Ammon's horn (tissue), 1 donor: ENCODE data around the gene HSF2BP.
"Not testable (repeated sequence)": the region's sequence is repeated elsewhere in the genome, so short reads cannot be mapped to it uniquely, and the experiment has no call there.

Experiments
- DNase-seq: peaks from one replicate; pipeline ENCODE4 v3.0.0-alpha.2; 2016; ENCODE audit warnings: low spot score

Gene HSF2BP

DNA sequence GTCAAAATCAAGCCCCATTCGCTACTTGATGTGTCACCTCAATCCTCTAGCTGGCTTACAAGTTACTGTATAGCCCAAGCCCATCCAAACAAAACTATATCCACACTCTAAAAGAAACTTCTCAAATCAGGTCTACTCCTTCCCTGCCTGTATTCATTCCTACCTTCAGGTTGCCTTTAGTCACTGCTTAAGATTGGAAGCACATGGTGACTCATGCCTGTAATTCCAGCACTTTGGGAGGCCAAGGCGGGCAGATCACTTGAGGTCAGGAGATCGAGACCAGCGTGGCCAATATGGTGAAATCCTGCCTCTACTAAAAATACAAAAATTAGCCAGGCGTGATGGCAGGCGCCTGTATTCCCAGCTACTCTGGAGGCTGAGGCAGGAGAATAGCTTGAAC is 7.4 kb downstream of the HSF2BP start:
- not testable (repeated sequence) for DNase-seq

DNA sequence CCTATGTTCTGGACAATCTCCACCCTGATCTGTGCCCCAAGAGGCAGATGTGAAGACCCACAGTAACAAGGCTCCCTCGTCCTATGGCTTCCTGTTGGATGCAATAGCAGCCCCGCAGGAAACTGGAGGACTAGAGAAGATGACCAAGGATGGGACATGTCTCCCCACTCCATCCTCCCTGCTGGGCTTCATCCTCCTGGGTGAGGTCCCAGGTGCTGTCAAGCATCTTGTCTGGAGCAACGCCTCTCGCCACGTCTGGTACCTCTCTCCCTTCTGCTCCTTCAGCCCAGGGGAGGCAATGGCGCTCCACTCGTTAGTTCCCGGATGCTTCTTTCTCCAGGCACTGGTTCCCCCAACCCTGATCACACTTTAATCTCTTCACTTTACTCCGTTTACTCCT is 11.1 kb downstream of the HSF2BP start:
- no peak for DNase-seq

DNA sequence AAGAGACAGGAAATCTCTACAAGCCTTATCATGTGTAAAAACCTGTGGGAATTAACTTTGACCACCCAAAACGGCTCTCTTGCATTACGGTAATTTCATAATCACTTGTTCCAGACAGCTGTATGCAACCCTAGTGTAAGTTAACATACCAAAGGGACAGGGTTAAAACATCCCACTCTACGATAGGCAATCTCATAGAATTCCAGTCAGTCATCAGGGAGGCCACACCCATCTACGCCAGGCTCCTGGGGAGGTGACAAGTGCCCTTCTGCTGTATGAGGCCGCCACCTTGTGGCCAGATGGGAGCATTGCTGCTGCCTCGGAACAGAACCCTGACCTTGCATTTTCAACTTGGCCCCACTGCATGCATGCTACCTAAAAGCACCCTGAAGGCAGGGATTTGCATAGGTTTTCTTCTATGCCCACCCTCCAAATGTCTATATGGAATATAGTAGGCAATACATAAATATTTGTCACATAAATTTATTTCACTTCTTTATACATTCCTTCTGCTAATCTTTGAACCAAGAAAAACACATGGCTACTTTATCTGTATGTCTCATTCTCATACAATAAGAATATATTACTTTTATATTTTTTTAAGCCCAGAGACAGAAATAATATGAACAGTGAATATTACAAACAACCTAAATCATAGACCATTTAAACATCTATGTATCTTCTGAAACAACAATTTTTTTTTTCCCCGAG is 12.6 kb downstream of the HSF2BP start:
- peak; percentile 95 for DNase-seq

GRCh38 chr21:43645976-43646375 is 13.3 kb downstream of the HSF2BP start:
- DNase-seq = no peak

GRCh38 chr21:43645136-43645891 is 14.0 kb downstream of the HSF2BP start:
- DNase-seq = peak; percentile 62

GRCh38 chr21:43644609-43645008 is 14.7 kb downstream of the HSF2BP start:
- peak; percentile 82 for DNase-seq

- no peak for DNase-seq
Observed at GRCh38 chr21:43644071-43644470, 15.2 kb downstream of the HSF2BP start.

GRCh38 chr21:43643193-43643592 is 16.1 kb downstream of the HSF2BP start:
- DNase-seq = no peak

DNA sequence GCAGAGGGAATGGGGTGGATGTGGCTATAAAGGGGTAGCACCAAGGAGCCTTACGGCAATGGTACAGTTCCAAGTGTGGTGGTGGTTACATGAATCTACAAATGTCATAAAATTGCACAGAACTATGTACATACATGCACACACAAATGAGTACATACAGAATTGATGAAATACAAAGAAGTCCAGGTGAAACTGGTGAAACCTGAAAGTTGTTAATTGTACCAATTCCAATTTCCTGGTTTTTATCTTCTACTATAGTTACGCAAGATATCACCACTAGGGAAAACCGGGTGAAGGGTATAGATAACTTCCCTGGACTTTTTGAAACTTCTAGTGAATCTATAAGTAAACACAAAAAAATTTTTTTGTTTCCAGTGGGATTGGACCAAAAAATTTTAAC is 18.9 kb downstream of the HSF2BP start:
- no peak for DNase-seq

DNA sequence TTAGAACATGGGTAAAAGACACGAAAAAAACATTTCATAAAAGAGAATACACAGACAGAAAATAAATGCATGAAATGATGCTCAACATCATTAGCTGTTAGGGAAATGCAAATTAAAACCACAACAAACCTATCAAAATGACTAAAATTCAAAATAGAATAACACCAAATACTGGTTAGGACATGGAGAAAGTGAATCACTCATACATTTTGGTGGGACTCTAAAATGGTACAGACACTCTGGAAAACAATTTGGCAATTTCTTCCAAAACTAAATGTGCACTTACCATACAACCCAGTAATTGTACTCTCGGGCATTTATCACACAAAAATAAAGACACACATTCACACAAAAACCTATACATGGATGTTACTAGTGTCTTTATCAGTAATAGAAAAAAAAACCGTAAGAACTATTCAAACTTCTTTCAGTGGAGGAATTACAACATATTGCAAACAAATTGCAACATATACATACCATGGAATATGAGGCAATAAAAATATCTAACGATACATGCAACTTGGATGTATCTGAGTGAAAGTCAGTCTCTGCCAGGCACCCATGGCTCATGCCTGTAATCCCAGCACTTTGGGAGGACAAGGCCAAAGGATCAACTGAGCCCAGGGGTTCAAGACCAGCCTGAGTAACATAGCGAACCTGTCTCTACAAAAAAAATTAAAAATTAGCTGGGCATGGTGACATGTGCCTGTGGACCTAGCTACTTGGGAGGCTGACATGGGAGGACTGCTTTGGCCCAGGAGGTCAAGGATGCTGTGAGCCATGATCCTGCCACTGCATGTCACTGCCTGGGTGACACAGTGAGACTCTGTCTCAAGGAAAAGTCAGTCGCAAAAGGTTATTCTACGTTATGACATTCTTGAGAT is 19.6 kb downstream of the HSF2BP start:
- no peak for DNase-seq

DNA sequence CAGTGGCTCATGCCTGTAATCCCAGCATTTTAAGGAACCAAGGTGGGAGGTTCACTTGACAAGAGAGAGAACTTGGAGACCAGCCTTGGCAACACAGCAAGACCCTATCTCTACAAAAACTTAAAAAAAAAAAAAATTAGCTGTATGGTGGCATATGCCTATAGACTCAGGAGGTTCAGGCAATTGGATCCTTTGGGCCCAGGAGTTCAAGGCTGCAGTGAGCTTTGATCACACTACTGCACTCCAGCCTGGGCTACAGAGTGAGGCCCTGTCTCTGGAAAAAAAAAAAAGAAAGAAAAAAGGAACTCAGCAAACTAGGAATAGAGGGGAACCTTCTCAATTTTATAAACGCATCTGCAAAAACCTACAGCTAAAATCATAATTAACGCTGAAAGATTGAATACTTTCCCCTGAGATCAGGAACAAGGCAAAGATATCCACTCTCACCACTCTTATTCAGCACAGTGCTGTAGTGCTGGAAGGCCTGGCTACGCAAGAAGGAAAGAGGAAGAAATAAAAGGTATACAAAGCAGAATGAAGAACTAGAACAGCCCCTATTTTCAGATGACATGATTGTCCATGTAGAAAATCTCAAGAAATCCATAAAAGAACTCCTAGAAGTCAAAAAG is 21.6 kb downstream of the HSF2BP start:
- DNase-seq = no peak

GRCh38 chr21:43635436-43635835 is 23.9 kb downstream of the HSF2BP start:
- DNase-seq = no peak

DNA sequence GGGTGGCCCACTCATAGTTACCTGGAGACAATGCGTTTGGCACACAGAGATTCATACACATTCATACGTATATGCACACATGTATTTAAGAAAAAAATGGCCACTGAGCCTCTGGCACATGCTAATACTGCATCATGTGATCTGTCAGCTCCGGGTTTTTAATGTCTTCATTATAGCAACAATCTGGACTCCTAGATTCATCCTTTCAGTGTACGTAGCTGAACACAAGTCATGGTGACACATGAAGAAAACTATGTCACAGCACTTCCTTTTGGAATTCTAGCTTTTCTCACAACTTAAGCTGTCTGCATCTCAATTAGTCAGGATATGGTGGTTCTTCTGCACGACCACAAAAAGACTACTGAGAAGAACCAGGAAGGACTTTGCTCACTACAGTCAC is 24.7 kb downstream of the HSF2BP start:
- no peak for DNase-seq

GRCh38 chr21:43632373-43632905 is 26.8 kb downstream of the HSF2BP start:
- DNase-seq = no peak

GRCh38 chr21:43631411-43632107 is 27.7 kb downstream of the HSF2BP start:
- DNase-seq = no peak

GRCh38 chr21:43627527-43627926 is 31.8 kb downstream of the HSF2BP start:
- no peak for DNase-seq

DNA sequence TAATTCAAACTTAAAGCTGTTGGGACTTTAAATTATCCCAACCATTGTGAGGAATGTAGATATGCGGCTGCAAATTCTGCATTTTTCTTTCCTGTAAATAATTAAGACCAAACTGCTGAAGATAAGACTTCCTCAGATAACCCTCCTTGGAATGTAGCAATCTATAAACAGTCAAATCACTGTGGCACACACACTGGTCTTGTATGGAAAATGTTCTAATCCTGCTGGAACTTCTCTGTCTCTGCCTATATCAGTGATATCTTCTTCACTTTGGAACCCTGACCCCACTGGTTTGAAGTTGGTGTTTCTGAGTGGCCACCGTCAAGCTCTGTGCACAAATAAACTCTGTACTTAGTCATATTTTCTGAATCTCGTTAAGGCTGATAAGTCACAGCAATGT is 32.9 kb downstream of the HSF2BP start:
- DNase-seq = no peak

DNA sequence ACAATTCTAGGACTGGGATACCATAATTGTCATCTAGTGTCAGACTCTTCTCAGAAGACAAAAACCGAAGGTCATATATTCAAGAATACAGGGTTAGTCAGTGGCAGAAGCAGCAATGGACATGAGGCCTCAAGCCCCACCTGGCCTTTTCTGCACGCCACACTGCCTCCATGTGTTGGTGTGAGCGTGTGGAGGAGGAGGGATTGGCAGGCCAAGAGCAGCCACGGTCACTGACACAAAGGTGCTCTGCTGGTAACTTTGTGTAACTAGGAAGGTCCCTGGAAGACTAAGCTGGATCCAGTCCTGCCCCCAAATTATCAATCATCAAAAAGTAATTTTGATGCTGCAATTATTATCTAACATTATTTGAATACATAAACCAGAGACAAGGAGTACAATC is 34.9 kb downstream of the HSF2BP start:
- DNase-seq = no peak

DNA sequence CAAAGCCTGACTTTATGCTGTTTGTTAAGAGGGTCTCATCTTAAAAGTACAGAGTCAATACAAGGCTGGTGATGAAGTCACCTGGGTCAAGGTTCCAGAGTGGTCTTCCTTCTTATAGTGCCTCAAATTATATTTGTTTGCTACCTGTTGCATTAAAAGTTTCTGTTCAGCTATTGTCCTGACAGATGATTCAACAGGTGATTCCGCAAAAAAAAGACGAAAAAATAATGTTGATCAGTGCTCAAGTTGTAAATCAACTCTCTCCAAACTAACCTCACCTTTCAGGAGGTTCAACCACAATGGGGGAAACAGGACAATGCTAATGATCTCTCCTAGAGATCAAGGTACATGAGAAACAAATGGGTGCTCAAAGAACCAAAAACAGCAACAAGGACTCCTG is 35.7 kb downstream of the HSF2BP start:
- no peak for DNase-seq

GRCh38 chr21:43622796-43623195 is 36.5 kb downstream of the HSF2BP start:
- no peak for DNase-seq

DNA sequence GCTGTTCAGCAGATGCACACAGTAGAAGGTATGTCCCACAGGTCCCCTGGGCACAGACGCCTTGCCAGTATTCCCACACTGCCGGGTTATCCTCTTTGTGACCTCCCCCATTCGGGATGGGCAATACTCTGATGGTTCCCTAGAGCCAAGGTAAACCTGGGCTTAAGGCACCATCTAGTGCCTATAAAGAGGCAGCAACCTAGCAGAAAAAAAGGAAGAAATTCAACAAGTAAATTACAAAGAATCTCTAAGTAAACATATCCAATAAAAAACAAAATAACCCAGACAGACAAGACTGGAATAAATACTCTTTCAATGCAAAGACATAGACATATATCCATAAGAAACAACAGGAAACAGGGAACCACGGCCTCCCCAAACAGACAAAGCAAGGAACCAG is 39.4 kb downstream of the HSF2BP start:
- DNase-seq = no peak
